ENCODE measurements around the gene ALG12.

GRCh38 chr22:49959782-49960158, 41.5 kb upstream of the ALG12 start:
- no peak for TF ChIP-seq EZH2phosphoT487 (IDR thresholded peaks at IDR 0.05; ENCODE audit: borderline replicate concordance, low read depth, low read length)
- TF ChIP-seq, protein P1, sequence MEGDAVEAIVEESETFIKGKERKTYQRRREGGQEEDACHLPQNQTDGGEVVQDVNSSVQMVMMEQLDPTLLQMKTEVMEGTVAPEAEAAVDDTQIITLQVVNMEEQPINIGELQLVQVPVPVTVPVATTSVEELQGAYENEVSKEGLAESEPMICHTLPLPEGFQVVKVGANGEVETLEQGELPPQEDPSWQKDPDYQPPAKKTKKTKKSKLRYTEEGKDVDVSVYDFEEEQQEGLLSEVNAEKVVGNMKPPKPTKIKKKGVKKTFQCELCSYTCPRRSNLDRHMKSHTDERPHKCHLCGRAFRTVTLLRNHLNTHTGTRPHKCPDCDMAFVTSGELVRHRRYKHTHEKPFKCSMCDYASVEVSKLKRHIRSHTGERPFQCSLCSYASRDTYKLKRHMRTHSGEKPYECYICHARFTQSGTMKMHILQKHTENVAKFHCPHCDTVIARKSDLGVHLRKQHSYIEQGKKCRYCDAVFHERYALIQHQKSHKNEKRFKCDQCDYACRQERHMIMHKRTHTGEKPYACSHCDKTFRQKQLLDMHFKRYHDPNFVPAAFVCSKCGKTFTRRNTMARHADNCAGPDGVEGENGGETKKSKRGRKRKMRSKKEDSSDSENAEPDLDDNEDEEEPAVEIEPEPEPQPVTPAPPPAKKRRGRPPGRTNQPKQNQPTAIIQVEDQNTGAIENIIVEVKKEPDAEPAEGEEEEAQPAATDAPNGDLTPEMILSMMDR (conservative IDR thresholded peaks at IDR 0.05; ENCODE audit: low read length): 0 out of 2 replicates have a peak, but pooled peaks have one; percentile 16

Data from OCI-LY7 (cell line).